Stimulated activated CD4-positive, alpha-beta T cell treated with anti-CD3 and anti-CD28 coated beads, Interleukin-2, amount 100 ng/mL, for 48 hours (primary cell): Measurements from ENCODE around the gene KMT2E.
A peak's percentile ranks its signal among the peaks of the same experiment; 100 is the strongest.
"Not testable (repeated sequence)": the region's sequence is repeated elsewhere in the genome, so short reads cannot be mapped to it uniquely, and the experiment has no call there.

Experiments used
- DNase-seq, 2 donors: peaks; one replicate each; pipeline ENCODE4 v3.0.0-alpha.2; 2020

KMT2E gene

GRCh38 chr7:105013816-105014692, at the start of gene KMT2E:
KMT2E (plus strand) TSS chr7:105014205; CDS start chr7:105040953, 26,748 bp downstream.
- DNase-seq = peak; percentile 86 to 88

GRCh38 chr7:104964626-104965236, 49.3 kb upstream of the KMT2E start:
- no peak for DNase-seq

- DNase-seq = no peak
Measured at GRCh38 chr7:104966022-104966421, 48.0 kb upstream of the KMT2E start.

GRCh38 chr7:104967088-104967487, 46.9 kb upstream of the KMT2E start:
- no peak for DNase-seq

GRCh38 chr7:104967595-104967994, 46.4 kb upstream of the KMT2E start:
- DNase-seq = no peak

GRCh38 chr7:104968648-104969047, 45.4 kb upstream of the KMT2E start:
- DNase-seq = no peak

- no peak for DNase-seq
Measured at GRCh38 chr7:104969183-104969582, 44.8 kb upstream of the KMT2E start.

GRCh38 chr7:104971290-104972071, 42.5 kb upstream of the KMT2E start:
- no peak for DNase-seq

GRCh38 chr7:104972500-104972899, 41.5 kb upstream of the KMT2E start:
- no peak for DNase-seq

GRCh38 chr7:104973227-104973626, 40.8 kb upstream of the KMT2E start:
- DNase-seq = no peak

- DNase-seq = no peak
Measured at GRCh38 chr7:104973909-104974415, 40.0 kb upstream of the KMT2E start.

GRCh38 chr7:104975553-104975952, 38.5 kb upstream of the KMT2E start:
- DNase-seq = not testable (repeated sequence)

GRCh38 chr7:104976966-104977636, 36.9 kb upstream of the KMT2E start:
- DNase-seq = no peak

- no peak for DNase-seq
Measured at GRCh38 chr7:104978460-104978859, 35.5 kb upstream of the KMT2E start.

GRCh38 chr7:104979167-104979841, 34.7 kb upstream of the KMT2E start:
- DNase-seq = no peak

GRCh38 chr7:104980440-104980839, 33.6 kb upstream of the KMT2E start:
- no peak for DNase-seq

- DNase-seq = no peak
Measured at GRCh38 chr7:104980841-104981671, 32.9 kb upstream of the KMT2E start.

- no peak for DNase-seq
Measured at GRCh38 chr7:104981672-104982037, 32.4 kb upstream of the KMT2E start.

GRCh38 chr7:104982308-104983075, 31.5 kb upstream of the KMT2E start:
- no peak for DNase-seq

- no peak for DNase-seq
Measured at GRCh38 chr7:104983076-104983577, 30.9 kb upstream of the KMT2E start.
